NOMO-1 treated with DMSO at 0.1 percent for 48 hours (cell line): ENCODE results near the gene GPR18.

Experiments
- DNase-seq: peaks from one replicate; lab custom pipeline; 2025; ENCODE audit not compliant: unreplicated experiment; lab: John Stamatoyannopoulos, UW

The GPR18 gene

DNA sequence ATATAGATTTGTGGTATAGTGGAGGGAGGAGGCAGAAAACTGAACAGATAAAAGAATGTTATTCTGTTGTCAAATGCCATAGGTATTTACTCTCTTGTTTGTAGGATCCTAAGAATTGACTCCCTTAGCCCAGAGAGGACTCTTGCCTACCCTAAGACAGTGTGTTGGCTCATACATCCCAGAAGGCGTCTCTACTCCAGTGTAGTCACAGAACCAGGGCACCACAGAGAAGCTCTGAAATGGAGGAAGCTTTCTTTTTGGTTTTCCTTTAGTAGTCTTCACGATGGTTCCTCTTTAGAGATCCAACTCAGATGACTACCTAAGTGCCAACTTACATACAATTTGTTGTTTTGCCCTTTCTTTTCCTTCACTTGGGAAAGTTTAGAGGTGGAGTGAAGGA lies 35.0 kb upstream of the GPR18 start:
- DNase-seq = peak; percentile 40

GRCh38 chr13:99290894-99291293 lies 32.7 kb upstream of the GPR18 start:
- no peak for DNase-seq

- no peak for DNase-seq
These were observed 31.6 kb upstream of the GPR18 start for GRCh38 chr13:99289674-99290337.

DNA sequence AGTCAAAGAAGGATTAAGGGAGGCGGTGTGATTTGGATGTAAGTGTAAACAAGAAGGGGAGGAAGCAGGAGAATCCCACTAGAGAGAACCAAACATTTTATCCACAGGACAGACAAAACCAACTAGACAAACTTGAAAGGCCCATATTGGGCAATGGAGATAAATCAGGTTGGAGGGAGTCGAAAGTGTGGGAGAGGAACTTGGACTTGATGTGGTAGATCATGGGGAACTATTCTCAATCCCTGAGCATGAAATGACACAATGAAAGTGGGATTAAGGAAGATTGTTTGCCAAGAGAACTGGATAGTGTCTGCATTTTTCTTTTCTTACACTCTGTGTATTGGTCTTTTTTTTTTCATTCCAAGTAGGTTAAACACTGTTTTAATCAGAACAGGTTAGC lies 31.1 kb upstream of the GPR18 start:
- DNase-seq = peak; percentile 69

DNA sequence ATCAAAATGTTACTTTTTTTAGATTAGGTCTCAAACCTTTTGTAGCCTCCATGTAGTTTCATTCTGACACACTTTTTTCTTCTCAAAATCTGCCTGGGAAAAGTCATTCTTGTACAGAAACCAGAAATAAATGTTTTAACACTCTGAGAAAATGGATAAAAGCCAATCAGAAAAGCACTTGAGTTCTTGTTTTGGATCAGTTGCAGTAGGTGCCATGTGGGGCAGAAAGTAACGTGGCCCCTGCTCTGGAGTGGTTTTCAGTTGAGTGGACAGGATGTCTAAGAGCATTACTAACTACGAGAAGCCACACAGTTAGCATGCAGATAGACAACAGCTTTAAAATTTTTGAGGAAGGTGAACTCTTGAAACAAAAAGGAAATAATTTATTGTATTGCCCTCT lies 29.9 kb upstream of the GPR18 start:
- peak; percentile 56 for DNase-seq

GRCh38 chr13:99287551-99287950 lies 29.4 kb upstream of the GPR18 start:
- DNase-seq = no peak

DNA sequence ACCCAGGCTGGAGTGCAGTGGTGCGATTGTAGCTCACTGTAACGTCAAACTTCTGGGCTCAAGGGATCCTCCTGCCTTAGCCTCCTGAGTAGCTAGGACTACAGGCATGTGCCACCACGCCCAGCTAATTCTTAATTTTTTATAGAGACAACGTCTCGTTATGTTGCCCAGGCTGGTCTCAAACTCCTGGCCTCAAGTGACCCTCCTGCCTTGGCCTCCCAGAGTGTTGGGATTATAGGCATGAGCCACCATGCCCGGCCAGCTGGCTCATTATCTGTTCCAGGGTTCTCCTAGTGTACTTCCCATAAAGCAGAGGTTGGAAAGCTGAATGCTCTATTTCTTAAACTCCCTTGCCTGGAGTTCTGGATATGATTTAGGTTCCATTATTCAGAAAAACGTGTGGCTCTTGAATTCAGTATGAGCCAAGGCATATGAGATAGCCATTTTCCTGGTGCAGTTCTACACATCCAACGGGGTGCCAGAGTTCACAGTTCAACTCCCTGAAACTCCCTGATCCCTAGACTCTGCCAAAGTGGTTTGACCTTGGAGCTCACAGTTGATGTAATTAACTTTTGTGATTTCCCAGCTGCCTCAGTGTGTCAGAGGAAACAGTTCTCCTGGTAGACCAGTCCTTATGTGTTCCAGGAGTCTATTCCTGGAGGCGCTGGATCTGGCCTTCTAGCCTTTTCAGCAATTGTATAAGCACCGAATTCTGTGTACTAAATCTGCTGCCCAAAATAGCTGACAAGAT lies 27.4 kb upstream of the GPR18 start:
- no peak for DNase-seq

GRCh38 chr13:99282264-99283231 lies 24.4 kb upstream of the GPR18 start:
- peak; percentile 83 for DNase-seq

GRCh38 chr13:99281811-99282263 lies 23.7 kb upstream of the GPR18 start:
- DNase-seq = peak; percentile 92

- peak; percentile 75 for DNase-seq
These were observed 22.0 kb upstream of the GPR18 start for GRCh38 chr13:99280166-99280565.

- DNase-seq = no peak
These were observed 21.5 kb upstream of the GPR18 start for GRCh38 chr13:99279637-99280036.

GRCh38 chr13:99278843-99279242 lies 20.7 kb upstream of the GPR18 start:
- no peak for DNase-seq

DNA sequence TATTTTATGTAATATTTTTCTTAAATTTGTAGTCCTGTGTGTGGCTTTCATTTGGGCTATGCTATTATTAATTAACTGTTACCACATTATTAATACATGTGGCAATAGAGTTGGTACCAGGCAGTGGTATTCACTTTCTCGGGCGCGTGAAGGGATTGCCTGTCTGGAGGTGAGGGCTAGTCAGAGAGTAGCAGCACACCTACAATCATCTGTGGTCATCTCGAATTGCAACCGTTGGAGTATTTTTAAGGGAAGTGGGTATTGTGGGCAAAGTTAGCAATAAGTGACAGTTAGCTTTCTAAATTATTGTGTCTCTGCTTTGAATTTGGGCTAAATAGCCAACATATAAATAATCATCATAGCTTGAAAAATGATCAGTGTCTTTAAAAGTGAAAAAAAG lies 20.0 kb upstream of the GPR18 start:
- peak; percentile 79 for DNase-seq

- peak; percentile 93 for DNase-seq
These were observed 19.4 kb upstream of the GPR18 start for GRCh38 chr13:99277629-99278028.

GRCh38 chr13:99276706-99277105 lies 18.5 kb upstream of the GPR18 start:
- DNase-seq = peak; percentile 16

- DNase-seq = no peak
These were observed 16.9 kb upstream of the GPR18 start for GRCh38 chr13:99275093-99275469.

GRCh38 chr13:99273128-99273527 lies 14.9 kb upstream of the GPR18 start:
- no peak for DNase-seq

DNA sequence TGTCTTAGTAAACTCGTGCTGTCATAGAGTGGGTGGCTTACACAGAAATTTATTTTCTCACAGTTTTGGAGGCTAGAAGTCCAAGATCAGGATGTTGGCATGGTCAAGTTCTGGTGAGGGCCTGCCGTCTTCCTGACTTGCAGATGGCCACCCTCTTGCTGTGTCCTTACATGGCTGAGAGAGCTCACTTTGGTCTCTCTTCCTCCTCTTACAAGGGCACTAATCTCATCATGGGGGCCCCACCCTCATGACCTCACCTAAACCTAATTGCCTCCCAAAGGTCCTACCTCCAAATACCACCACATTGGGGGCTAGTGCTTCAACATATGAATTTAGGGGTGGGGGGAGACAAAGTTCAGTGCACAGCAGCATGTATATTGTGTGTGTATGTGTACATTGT lies 14.3 kb upstream of the GPR18 start:
- no peak for DNase-seq

DNA sequence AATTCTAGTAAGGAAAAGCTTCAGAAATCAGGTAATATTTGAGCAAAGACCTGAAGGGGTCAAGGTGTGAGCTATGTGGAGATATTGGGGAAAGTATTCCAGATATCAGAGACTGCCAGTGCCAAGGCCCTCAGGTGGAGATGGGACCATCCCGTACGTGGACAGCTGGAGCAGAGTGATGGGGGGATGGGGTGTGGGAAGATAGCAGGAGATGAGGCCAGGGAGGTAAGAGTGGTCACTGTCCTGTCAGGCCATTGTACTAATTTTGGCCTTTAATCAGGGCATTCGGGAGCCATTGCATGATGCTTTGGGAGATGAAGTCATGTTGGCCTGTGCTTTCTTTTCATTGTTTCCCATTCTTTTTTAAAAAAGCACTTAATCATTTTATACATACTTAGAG lies 13.1 kb upstream of the GPR18 start:
- no peak for DNase-seq

DNA sequence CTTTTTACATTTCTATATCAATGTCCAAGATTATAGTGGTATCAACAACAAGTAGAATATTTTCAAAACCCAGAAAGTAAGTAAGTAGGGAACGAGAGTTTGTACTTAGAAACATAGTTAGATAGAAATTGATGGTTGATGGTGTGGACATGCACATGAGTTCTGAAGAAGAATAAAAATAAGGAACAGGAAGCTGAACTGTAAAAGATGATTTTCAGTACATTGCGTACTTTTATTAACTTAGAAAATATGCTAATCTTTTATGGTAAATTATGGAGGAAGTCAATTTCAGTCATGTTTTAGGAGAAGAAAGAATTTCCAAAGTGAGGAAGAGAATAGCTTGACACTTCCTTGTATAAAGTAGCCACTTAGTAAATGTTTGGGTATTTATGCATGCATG lies 12.3 kb upstream of the GPR18 start:
- peak; percentile 57 for DNase-seq

GRCh38 chr13:99269627-99270241 lies 11.6 kb upstream of the GPR18 start:
- DNase-seq = peak; percentile 78
